ENCODE results near the gene TMEM242.
"Not testable (repeated sequence)": the region's sequence is repeated elsewhere in the genome, so short reads cannot be mapped to it uniquely, and the experiment has no call there.

The TMEM242 gene

DNA sequence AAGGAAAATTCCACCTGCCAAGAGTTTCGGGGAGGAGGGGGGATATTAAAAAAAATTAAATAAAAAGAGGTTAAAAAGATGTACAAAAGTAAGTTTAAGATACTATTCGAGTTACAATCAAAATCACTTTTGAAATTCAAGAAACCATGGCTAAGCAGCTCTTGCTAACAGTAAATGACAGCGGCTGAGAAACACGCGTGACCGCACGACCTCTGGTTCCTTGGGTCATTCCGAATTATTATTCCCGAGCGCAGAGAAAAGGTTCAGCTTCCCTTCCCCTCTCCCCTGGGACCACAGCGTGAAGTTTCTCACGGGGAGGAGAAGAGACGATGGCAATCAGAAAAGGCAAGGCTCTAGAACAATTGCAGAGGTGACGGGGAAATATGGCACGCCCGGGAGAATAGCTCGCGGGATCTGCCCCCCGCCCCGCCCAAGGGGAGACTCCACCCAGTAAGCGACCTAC lies 496 bp downstream of the TMEM242 start:
- no peak for DNase-seq

DNA sequence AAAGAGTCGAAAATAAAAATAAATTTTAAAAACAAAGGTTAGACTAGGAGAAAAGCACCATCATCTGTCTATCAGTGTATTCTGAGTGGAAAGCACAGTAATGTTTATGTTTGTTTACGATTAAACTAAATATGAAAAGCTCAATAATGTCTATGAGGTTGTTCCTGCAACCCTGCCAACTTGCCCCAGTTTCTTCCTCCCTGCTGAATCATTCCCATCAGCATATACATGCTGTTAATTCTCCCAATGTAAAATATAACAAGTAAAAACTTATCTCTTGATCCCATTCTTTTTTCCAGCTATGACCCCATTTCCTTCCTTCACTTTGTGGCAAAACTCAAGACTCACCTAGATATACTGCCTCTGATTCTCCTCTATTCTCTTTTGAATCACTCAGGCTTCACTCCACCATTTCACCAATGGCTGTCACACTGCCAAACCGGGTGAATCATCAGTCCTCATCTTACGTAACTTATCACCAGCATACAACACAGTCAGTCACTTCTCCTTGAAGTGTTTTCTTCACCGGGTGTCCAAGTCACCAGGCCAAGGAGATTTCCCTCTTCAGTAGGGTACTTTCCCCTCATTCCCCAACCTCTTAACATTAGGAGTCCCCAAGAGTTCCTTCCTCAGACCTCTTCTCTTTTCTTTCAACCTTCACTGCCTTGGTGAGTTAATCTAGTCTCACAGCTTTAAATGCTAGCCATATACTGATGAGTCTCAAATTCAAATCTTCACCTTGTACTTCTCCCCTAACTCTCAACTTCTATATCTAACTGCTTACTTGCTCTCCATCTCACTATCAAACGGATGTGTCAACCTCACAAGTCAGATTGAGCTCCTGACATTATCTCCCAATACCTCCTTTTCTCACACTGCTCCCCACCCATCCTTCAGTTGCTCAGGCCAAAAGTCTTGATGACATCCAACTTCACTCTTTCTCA lies 6.2 kb downstream of the TMEM242 start:
- DNase-seq = no peak

DNA sequence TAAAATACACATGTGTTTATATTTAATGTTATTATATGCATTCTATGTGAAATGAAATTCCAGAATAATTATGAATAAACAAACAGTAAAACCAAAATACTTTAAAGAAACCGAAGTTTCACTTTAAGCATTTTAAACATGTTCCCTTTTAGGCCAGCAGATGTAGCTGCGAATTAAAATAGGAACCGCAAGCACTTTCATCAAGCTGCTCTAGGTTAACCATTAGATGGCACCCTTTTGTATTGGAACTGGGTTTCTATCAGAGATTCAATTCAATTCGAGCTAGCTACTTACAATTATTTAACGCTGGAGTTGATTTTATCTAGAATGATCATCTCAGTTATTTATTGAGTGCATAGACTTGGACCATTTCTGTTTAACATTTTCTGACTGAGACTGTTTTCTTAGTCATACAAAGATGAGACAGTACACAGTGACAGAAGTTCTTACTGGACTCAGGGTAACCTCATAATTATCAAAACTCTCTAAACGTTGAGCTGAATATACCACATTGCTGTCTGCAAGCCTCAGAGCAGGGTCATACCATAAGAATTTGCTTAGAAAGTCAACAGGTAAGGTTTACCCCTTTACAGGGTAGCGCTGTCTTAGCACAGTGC lies 8.5 kb downstream of the TMEM242 start:
- no peak for DNase-seq

DNA sequence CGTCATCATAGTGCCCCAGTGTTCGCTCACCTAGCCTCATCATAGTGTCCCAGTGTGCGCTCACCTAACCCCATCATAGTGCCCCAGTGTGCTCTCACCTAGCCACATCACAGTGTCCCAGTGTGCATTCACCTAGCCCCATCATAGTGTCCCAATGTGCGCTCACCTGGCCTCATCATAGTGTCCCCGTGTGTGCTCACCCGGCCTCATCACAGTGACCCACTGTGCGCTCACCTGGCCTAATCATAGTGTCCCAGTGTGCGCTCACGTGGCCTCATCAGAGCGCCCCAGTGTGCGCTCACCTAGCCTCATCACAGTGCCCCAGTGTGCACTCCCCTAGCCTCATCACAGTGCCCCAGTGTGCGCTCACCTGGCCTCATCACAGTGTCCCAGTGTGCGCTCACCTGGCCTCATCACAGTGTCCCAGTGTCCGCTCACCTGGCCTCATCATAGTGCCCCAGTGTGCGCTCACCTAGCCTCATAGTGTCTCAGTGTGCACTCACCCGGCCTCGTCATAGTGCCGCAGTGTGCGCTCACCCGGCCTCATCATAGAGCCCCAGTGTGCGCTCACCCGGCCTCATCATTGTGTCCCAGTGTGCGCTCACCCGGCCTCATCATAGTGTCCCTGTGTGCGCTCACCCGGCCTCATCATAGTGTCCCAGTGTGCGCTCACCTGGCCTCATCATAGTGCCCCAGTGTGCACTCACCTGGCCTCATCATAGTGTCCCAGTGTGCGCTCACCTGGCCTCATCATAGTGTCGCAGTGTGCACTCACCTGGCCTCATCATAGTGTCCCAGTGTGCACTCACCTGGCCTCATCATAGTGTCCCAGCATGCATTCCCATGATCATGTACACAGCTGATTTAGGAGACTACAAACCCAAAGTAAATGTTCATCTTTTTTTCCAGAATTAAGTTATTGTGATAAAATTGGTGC lies 9.5 kb downstream of the TMEM242 start:
- no peak for DNase-seq

DNA sequence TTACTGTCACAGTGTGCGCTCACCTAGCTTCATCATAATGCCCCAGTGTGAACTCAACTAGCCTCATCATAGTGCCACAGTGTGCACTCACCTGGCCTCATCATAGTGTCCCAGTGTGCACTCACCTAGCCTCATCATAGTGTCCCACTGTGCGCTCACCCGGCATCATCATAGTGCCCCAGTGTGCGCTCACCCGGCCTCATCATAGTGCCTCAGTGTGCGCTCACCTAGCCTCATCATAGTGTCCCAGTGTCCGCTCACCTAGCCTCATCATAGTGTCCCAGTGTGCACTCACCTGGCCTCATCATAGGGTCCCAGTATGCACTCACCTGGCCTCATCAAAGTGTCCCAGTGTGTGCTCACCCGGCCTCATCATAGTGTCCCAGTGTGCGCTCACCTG lies 10.6 kb downstream of the TMEM242 start:
- DNase-seq = no peak

DNA sequence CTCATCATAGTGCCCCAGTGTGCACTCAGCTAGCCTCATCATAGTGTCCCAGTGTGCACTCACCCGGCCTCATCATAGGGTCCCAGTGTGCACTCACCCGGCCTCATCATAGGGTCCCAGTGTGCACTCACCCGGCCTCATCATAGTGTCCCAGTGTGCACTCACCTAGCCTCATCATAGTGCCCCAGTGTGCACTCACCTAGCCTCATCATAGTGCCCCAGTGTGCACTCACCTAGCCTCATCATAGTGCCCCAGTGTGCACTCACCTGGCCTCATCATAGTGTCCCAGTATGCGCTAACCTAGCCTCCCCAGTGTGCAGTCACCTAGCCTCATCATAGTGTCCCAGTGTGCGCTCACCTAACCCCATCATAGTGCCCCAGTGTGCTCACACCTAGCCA lies 12.6 kb downstream of the TMEM242 start:
- not testable (repeated sequence) for DNase-seq

DNA sequence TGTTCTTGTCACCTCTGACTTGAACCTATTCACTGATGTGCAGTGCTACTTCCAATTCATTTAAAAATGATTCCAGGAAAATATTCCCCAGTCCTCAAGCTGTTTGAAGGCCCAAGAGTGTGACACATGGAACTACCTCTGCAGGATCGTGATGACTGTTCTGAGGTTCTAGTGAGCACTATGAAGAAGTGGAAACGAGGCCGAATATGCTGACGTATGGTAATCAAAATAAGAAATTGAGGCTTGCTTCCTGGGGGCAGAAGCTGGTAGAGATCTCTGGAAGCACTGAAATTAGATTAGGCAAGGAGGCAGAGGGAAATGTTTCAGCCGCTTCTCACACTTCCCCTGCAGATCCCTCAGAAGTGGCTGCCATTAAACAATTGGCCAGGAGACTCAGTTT lies 15.7 kb downstream of the TMEM242 start:
- no peak for DNase-seq

DNA sequence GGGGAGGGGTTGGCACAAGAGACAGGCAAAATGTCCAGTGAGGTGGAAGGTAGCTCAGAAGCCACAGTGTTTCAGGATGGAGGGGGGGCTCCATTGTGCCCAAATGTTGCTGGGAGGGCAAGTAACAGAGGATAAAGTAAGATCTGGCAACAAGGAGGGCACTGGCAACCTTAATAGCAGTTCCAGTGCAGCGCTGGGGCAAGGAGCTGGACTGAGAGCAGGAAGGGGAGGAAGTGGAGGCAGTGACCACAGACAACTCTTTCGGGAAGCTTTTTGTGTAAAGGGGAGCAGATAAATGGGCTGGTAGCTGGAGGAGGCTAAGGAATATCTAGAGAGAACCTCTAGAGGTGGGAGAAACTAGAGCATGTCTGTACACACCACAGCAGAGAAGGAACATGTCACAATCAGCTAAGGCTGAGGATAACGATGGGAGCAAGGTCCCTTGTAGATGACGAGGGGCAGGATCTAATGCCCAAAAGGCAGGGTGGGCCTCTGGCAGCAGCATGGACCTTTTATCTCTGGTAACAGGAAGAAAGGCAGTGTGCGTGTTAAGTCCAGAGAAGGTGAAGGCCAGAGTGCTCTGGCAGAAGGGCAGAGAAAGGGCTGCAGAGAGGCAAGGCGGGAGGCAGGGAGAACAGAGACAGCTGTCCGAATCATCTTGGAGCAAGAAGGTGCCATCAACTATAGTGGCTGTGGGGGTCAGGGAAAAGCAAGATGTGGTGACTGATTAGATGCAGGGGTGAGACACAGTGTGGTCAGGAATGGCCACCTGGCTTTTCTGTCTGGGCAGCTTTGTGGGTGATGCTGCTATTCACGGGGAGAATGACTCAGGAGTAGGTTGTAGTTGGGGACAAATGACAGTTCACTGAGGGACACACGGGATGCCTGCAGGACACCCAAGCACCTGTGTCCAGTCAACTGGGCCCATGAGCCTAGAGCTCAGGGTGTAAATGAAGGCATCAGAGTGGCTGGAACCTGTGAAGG lies 17.4 kb downstream of the TMEM242 start:
- no peak for DNase-seq

DNA sequence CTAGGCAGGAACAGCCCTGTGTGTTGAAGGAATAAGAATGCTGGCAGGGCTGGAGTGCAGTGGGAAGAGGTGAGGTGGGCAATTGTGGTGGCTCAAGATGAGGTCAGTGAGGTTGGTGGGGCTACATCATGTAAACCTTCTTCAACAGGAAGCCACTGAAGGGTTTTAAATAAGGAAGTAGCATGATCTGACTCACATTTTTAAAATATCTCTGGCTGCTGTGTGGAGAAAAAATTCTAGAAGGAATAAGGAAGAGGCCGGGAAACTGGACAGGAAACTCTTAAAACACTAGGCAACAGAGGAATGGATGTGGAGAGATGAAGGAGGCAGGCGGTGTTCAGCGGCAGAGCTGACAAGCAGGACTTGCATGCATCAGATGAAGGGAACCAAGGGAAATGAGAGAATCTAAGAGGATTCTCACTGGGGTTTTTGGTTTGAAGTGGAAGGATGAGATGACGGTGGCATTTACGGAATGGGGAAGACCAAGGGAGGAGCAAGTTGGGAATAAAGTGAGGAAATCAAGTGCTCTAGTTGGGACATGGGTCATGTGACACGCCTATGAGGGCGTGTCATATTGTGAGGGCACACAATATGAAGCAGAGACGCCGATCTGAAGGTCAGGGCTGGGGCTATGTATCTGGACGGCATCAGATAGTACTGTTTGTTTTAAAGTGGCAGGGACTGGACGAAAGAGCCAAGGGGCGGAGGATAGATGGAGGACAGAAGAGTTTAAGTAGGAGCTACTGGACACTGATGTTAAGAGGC lies 18.2 kb downstream of the TMEM242 start:
- no peak for DNase-seq

DNA sequence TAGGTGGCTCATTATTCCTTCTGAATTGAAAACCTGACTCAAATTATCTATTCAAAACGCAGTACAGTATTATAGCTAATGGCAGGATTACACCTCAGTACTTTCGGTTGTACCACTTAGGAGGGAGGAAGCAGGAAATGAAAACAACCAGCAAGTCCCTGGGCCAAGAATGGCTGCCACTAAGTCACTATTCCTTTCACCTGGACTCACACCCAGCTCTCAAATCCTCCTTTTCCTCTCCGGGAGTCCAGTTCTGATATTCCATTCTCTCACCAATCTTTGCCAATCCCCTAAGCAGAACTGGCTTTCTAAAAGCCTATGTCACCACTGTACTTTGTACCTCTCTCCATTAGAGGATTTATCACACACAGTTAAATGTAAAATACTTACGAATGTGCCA lies 20.6 kb downstream of the TMEM242 start:
- DNase-seq = no peak

DNA sequence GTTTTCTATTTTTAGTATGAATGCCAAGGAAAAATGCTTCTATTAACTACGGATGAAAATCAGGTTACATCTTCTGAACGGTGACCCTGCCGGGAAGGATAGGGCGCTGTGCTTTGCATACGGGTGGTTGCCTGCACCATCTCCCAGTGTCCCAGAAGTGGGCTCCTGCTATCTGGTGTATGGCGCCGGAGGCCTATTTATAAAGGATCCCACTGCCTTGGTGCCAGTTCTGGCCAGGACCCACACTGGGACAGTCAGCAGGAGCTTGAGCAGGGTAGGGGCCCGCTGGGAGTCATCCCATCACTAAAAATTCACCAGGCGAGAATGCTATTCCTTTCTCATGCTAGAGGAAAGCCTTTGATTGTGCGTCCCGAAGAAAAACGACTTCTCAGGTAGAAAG lies 22.9 kb downstream of the TMEM242 start:
- no peak for DNase-seq

DNA sequence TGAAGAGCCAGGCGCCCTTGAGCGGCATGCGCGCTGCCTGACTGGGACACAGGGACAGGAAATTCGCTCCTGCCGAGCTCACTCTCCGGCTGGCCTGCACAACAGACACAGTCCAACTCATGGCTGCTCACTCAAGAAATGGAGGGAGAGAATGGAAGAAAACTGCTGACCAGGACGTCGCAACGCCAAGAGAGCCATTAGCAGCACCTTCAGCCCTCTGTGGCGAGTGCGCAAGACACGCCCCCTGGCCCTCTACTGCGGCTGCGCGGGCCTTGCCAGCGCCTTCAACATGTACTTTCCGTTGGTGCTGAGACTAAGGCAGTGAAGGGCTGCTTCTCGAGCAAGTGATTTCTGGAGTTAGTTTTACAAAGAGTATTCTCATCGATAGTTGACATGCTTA lies 23.3 kb downstream of the TMEM242 start:
- DNase-seq = no peak

DNA sequence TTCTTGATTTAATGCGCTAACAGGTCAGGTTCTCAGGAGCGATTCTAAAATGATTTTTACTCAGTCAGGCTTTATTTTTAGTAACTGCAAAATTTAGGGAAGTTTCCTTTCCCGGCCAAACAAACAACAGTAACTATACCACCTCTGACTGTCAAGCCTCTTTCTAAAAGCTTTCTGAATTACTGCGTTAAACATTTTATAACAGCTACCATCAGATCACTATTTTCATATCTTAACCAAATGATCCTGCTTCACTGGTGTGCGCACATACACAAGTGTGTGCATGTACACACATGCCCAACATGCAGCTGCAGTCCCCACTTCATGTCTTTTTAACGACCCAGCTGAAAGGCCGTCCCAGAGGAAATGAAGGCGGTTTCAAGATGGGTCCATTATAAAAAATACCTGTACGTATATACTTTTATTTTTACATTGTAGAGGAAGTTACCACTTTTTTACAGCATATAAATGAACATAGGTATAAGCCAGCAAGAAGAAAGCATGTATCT lies 25.0 kb downstream of the TMEM242 start:
- DNase-seq = no peak

DNA sequence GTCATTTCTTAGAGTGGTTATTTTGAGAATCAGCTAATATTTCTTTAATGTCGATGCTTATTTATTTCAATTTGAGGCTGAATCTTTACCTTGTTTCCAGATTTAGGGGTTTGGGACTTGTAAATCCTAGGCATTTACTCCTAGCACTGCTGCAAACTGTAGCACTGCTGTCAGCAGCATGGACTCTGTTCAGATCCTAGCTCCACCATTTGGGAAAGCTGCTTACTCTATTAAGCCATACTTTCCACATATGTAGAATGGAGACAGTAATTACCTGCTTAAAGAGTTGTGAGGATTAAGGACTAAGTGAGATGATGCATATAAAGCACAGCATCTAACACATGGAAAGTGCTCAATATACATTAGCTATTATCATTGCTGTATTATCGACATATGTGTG lies 28.7 kb downstream of the TMEM242 start:
- no peak for DNase-seq

DNA sequence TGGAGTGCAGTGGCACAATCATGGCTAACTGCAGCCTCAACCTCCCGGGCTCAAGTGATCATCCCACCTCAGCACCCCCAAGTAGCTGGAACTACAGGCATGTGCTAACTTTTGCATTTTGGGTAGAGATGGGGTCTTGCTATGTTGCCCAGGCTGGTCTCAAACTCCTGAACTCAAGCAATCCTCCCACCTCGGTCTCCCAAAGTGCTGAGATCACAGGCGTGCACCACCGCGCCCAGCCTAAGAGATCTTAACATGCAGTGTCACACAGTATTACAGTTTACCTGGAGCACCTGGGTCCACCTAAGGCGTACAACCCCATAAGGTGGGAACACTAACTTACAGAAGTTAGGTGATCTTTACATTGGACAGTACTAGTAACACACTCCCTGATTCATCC lies 29.5 kb downstream of the TMEM242 start:
- DNase-seq = no peak

DNA sequence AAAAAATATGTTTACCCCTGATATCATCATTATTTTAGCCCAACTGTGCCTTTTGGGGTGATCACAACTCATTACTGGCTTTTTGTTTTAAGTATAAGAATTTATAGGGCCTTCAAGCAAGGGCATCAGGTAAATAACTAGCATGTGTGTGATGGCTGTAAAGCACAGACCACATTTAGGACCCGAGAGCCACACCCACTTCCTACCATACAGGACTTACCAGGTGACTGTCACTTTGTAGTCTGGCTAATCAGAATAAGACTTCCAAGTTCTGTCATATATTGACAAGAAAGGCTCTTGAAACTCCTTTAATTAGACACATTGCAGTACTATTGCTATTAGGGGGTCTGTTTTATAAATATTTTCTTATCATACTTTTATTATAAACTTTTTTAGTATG lies 31.1 kb downstream of the TMEM242 start:
- DNase-seq = no peak

DNA sequence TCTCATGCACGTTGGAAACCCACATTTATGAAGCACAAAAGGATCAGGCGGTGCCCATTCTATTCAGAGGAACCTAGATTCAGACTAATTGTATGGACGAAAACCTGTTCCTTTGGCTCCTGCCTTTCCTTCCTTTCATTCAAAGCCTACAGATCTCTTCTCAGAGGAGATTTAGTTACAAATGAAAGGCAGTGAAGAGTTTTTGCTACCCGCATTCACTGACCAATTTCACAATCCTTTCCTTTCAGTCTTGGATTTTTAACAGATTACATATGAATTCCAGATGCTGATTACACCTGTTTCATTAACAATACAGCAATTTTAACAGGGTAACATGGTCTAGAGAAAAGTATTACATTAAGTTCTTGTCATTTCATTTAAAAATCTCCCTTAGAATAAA lies 32.0 kb downstream of the TMEM242 start:
- DNase-seq = no peak

DNA sequence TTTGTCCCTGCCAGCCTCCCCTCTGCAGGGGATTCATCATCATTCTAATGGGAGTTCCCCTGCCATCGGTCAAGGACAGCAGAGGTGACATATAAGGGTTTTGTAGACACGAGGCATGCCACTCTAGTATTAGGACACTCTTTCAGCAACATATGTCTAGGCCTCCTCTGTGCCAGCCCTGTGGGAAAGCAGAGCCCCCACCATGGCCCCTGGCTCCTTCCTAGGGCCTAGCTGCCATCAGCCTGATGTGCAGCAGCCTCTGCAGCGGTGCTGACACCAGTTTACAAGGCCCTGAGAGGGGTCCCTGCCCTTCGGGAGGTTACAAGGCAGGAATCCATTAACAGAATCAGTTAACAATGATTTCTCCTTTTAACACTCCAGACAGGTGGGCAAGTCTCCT lies 32.5 kb downstream of the TMEM242 start:
- no peak for DNase-seq

DNA sequence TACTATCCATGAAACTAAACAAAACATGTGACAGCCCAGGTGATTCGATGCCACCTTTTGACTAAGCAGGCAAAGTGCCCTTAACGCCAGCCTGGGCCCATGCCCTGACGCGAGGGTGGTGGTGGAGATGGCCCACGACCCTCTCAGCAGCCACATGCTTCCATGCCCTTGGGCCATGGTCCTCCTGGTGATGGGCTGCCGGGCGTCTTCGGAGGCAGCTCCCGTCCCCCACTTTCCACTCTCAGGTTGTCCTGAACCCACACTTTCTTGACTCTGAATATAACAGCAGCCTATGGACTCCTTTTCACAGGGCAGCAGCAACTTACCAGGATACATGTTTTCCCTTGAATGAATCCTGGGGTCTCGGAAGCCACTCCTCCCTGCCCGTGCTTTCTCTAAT lies 33.6 kb downstream of the TMEM242 start:
- no peak for DNase-seq

DNA sequence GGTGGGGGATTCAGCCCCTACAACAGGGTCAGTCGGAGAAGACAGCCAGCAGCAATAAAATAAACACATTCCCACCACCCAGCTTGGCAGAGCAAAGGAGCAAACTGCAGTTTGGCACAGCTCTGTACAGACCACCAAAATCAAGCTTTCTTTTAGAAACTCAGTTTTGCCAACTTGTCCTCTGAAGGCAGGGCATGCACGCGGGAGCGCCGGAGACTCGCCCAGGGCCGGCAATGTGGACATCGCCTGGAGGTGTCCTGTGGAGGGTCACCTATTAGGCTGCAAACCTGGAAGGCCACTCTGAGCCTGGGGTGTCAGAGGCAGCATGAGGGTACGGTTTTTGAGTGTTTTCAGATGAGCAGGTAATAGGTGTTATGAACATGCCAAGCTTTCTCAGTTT lies 34.7 kb downstream of the TMEM242 start:
- no peak for DNase-seq

DNA sequence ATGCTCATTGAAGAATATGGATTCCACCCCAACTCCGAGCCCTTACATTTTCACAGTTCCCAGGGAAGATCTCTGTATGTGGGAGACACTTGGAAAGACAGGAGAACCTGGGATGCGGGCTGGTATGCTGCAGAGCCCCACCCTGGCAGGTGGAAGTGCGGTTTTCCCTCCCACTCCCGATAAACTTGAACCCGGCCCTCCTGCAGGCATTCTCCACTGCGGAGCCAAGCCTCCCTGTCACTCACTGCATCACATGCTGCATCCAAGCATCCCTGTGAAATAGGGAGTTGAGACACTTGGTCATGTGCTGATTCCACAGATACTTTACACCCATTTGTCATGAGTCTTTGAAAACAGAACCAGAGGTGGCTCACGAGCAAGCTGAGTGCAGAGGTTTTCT lies 35.4 kb downstream of the TMEM242 start:
- DNase-seq = no peak

Measured in NCI-H524 treated with DMSO at 0.1 percent for 48 hours (cell line).